GM23248 (cell line): Measurements from ENCODE around the gene MINDY4.

Experiments
- EZH2 ChIP-seq: fragments of 200-600 bp; sonication (generic); IDR thresholded peaks from 2 replicates; pipeline ENCODE4 v1.6.1; 2018; ENCODE audit warnings: antibody characterized with exemption, mild to moderate bottlenecking; ENCODE audit not compliant: insufficient read depth, poor library complexity, severe bottlenecking
- EZH2phosphoT487 ChIP-seq: fragments of 200-600 bp; sonication (generic); IDR thresholded peaks from 2 replicates; pipeline ENCODE4 v1.6.1; 2018; ENCODE audit warnings: antibody characterized with exemption, moderate library complexity, mild to moderate bottlenecking, low read depth; ENCODE audit not compliant: insufficient read depth

DNA sequence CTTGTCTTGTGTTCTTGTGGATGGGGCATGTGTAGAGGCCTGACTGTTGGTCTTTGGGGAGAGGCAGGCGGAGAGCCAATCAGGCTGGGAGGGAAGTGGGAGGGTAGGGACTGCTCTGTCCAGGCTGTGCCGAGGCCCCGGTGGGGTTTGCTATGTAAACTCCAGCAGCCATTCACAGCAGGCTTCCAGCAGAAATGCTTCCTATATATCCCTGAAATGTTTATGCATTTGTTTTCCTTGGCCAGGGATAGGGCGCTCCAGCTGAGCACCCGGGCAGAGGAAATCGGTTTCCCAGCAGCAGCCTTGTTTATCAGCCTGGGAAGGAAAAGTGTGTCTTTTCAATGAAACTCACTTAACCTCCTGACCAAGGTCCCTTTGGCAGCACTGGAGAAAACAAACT, 122.1 kb downstream of the MINDY4 start:
- TF ChIP-seq EZH2 (no peak), EZH2phosphoT487 (no peak)
